Skeletal muscle satellite cell (primary cell): ENCODE results near the gene SOD3. TPM values are rescaled to one million over a fixed set of nuclear protein-coding genes. Genes with fewer than 3 reads are reported as not detected.

Source experiments
- H3K27me3 ChIP-seq: 2 replicates; pipeline ENCODE4 v1.7.0; 2013; ENCODE audit warnings: low read length; ENCODE audit not compliant: control insufficient read depth, insufficient read depth
- H3K36me3 ChIP-seq: 2 replicates; pipeline ENCODE4 v1.7.0; 2013; ENCODE audit warnings: mild to moderate bottlenecking, control low read depth, low read length; ENCODE audit not compliant: insufficient read depth
- H3K4me1 ChIP-seq: 2 replicates; pipeline ENCODE4 v1.7.0; 2013; ENCODE audit warnings: low read length; ENCODE audit not compliant: control insufficient read depth, insufficient read depth
- H3K4me2 ChIP-seq: 2 replicates; pipeline ENCODE4 v1.7.0; 2013; ENCODE audit warnings: mild to moderate bottlenecking, low read length
- H3K4me3 ChIP-seq: 2 replicates; pipeline ENCODE4 v1.7.0; 2013; ENCODE audit warnings: low read length
- H3K9ac ChIP-seq: 2 replicates; pipeline ENCODE4 v1.7.0; 2013; ENCODE audit warnings: mild to moderate bottlenecking, low read depth, low read length, moderate library complexity
- H3K9me3 ChIP-seq: replicated peaks from 2 replicates; pipeline ENCODE4 v1.7.0; 2013; ENCODE audit warnings: mild to moderate bottlenecking, control low read depth, low read length
- small RNA-seq: library from RNA; depleted of rRNA; stranded (forward); fragments of <200 nt; gene quantifications from one replicate; pipeline ENCODE3, GENCODE V24; 2012

Gene SOD3

DNA sequence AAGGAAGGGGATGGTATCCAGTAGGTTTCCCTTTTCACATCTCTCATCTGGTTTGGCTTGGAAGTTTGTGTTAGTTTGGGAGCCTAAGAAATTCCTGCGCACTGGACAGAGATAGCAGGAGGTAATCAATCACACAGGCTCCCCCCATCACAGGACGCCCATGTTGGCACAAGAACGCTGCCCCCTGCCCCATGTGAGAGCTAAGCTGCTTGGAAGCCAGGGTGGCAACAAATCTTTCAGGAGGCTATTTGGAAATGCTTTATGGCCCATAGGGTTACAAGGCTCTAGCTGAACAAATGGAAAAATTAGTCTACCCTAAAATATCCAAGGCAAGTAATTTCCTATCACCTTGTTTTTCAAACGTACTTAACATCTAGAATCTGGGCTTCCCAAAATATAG lies 54.0 kb downstream of the SOD3 start:
- Histone ChIP-seq H3K9ac (no peak overlapping the region), H3K4me2 (no peak overlapping the region), H3K36me3 (no peaks in the 10 kb centered on the region), H3K27me3 (no peaks in the 10 kb centered on the region), H3K4me1 (peaks cover 24% of the 10 kb centered on the region), H3K9me3 (no peaks in the 10 kb centered on the region), H3K4me3 (no peak overlapping the region)

GRCh38 chr4:24849756-24850155 lies 54.4 kb downstream of the SOD3 start:
- Histone ChIP-seq H3K9me3 (no peaks in the 10 kb centered on the region), H3K4me1 (peaks cover 24% of the 10 kb centered on the region), H3K9ac (no peak overlapping the region), H3K4me2 (no peak overlapping the region), H3K36me3 (no peaks in the 10 kb centered on the region), H3K27me3 (no peaks in the 10 kb centered on the region), H3K4me3 (no peak overlapping the region)

Small RNA genes lying within 50 kb of the gene (small RNA-seq; reads per million reads assigned to genes)
- not detected for gene AC006390.1
